Calu3 (cell line): Measurements from ENCODE around the gene BMAL1. TPM values are rescaled to one million over a fixed set of nuclear protein-coding genes. Genes with fewer than 3 reads are reported as not detected.
"Not testable (repeated sequence)": the region's sequence is repeated elsewhere in the genome, so short reads cannot be mapped to it uniquely, and the experiment has no call there.

Source experiments
- BruUV-seq: library from RNA; stranded (reverse); fragments of 400-500 nt; replicated peaks from 2 replicates; lab custom pipeline; 2021; lab: Mats Ljungman, UMichigan
- CTCF ChIA-PET: fragments of 300-600 bp; sonication (Branson Sonifier 250); formaldehyde crosslinking; loops from one replicate; lab custom pipeline; 2022; ENCODE audit warnings: antibody characterized with exemption; lab: Charles Lee
- DNase-seq: peaks from one replicate; pipeline ENCODE4 v3.0.0; 2022
- H3K27ac Mint-ChIP-seq: one replicate; pipeline ENCODE4 v1.8.0; 2022; ENCODE audit warnings: mixed read lengths; ENCODE audit not compliant: unreplicated experiment
- H3K27me3 Mint-ChIP-seq: one replicate; pipeline ENCODE4 v1.8.0; 2022; ENCODE audit warnings: mixed read lengths; ENCODE audit not compliant: unreplicated experiment
- H3K36me3 Mint-ChIP-seq: one replicate; pipeline ENCODE4 v1.8.0; 2022; ENCODE audit warnings: mild to moderate bottlenecking, moderate library complexity, mixed read lengths; ENCODE audit not compliant: insufficient read depth, unreplicated experiment
- H3K4me1 Mint-ChIP-seq: one replicate; pipeline ENCODE4 v1.8.0; 2022; ENCODE audit warnings: mild to moderate bottlenecking, low read depth, mixed read lengths; ENCODE audit not compliant: unreplicated experiment
- H3K4me3 Mint-ChIP-seq: one replicate; pipeline ENCODE4 v1.8.0; 2022; ENCODE audit warnings: mild to moderate bottlenecking, low read depth, moderate library complexity, mixed read lengths; ENCODE audit not compliant: unreplicated experiment
- H3K9me3 Mint-ChIP-seq: one replicate; pipeline ENCODE4 v1.8.0; 2022; ENCODE audit warnings: low read depth, mixed read lengths; ENCODE audit not compliant: unreplicated experiment
- CTCF ChIP-seq: fragments of 200-600 bp; IDR thresholded peaks from one replicate; pipeline ENCODE4 v1.8.0; 2022; ENCODE audit warnings: antibody characterized with exemption; ENCODE audit not compliant: unreplicated experiment
- intact Hi-C: fragments of 100-400 bp; cut with micrococcal nuclease; formaldehyde crosslinking; loops from one replicate; pipeline ENCODE4 v1.10.0; 2022; ENCODE audit not compliant: unreplicated experiment
- total RNA-seq: library from RNA; stranded (reverse); gene quantifications from 2 replicates; pipeline ENCODE4 v1.2.3, GENCODE V29; 2022

Gene BMAL1
- total RNA-seq, 1 experiment from 2014 or later, result 10.3 TPM

- no peaks in the 10 kb centered on the region for H3K36me3 Mint-ChIP-seq
- no TSS peak for BruUV-seq
- no peaks in the 10 kb centered on the region for H3K9me3 Mint-ChIP-seq
- TF ChIP-seq CTCF, result no peak
- intact Hi-C loops, result no loop called here
- H3K4me1 Mint-ChIP-seq, result peaks cover 9% of the 10 kb centered on the region
- no peak for DNase-seq
- CTCF ChIA-PET, result no interaction called here
- H3K27me3 Mint-ChIP-seq, result no peaks in the 10 kb centered on the region
- no peak overlapping the region for H3K27ac Mint-ChIP-seq
- H3K4me3 Mint-ChIP-seq, result no peak overlapping the region
These were observed 156.9 kb downstream of the BMAL1 start for GRCh38 chr11:13434247-13435205.

GRCh38 chr11:13436836-13437235 is 159.2 kb downstream of the BMAL1 start:
- peaks cover 17% of the 10 kb centered on the region for H3K4me1 Mint-ChIP-seq
- intact Hi-C loops, H3K27me3 Mint-ChIP-seq, BruUV-seq, CTCF ChIA-PET, H3K36me3 Mint-ChIP-seq, H3K9me3 Mint-ChIP-seq, H3K4me3 Mint-ChIP-seq, DNase-seq, H3K27ac Mint-ChIP-seq: not testable (repeated sequence)

Other genes with a start within 250 kb of the BMAL1 start
- gene BTBD10, start 185.4 kb downstream of the BMAL1 start, total RNA-seq, result 29.7 and 33.3 TPM in 2 replicates
- not detected in 2 replicates for gene PTH, start 218.2 kb downstream of the BMAL1 start, total RNA-seq